B cell (primary cell): ENCODE data around the gene IRAK2.

Source experiments
- EZH2 ChIP-seq: IDR thresholded peaks from 2 replicates; pipeline ENCODE4 v1.6.1; 2012; ENCODE audit warnings: borderline replicate concordance, low read depth, mild to moderate bottlenecking, moderate library complexity, low read length; ENCODE audit not compliant: insufficient read depth, poor library complexity, severe bottlenecking
- TF ChIP-seq, protein P1 (sequence below): fragments of 200-600 bp; IDR thresholded peaks from one replicate; pipeline ENCODE4 v1.8.0; 2022; ENCODE audit warnings: antibody characterized with exemption, mild to moderate bottlenecking

DNA sequence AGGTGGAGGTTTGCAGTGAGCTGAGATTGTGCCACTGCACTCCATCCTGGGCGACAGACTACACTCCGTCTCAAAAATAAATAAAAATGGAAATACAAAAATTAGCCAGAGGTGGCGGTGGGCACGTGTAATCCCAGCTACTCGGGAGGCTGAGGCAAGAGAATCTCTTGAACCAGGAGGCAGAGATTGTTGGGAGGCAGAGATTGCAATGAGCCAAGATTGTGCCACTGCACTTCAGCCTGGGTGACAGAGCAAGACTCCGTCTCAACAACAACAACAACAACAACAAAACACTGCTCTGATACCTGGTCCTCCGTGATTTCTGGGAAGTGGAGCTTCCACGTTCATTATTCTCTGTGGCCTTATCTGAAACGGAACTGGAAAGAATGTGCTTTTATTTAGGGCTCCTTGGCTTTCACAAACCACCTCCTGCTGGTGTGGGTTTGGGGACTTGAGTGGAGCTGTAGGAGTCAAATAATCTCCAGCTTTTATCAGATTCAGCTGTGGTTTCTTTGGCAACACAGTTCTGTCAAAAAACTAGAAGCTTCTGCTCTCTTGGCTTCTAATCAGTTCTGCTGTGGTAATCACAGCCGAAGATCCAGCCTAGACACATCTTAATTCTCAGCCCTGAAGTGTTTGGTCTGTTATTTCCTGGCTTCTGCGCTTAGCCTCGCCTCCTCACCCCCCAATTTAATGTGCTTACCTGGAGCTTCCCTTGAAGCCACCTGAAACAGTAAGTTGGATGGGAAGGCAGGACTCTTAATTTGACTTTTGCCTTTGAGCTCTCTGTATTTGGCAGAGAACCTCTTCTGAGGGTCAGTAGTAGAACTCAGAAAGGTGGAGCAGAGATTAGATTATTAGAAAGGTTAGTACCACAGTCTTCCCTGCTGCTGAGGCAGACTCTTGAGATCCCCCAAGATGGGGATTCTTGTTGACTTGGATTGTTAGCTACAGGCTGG lies 21.4 kb downstream of the IRAK2 start:
- TF ChIP-seq, protein P1, sequence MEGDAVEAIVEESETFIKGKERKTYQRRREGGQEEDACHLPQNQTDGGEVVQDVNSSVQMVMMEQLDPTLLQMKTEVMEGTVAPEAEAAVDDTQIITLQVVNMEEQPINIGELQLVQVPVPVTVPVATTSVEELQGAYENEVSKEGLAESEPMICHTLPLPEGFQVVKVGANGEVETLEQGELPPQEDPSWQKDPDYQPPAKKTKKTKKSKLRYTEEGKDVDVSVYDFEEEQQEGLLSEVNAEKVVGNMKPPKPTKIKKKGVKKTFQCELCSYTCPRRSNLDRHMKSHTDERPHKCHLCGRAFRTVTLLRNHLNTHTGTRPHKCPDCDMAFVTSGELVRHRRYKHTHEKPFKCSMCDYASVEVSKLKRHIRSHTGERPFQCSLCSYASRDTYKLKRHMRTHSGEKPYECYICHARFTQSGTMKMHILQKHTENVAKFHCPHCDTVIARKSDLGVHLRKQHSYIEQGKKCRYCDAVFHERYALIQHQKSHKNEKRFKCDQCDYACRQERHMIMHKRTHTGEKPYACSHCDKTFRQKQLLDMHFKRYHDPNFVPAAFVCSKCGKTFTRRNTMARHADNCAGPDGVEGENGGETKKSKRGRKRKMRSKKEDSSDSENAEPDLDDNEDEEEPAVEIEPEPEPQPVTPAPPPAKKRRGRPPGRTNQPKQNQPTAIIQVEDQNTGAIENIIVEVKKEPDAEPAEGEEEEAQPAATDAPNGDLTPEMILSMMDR, result no peak
- no peak for TF ChIP-seq EZH2
